ENCODE measurements around the gene MARVELD2. TPM values are rescaled to one million over a fixed set of nuclear protein-coding genes. Genes with fewer than 3 reads are reported as not detected.
"Not testable (repeated sequence)": the region's sequence is repeated elsewhere in the genome, so short reads cannot be mapped to it uniquely, and the experiment has no call there.

Gene MARVELD2
- total and polyA plus RNA-seq, 2 donors (not counting 1 experiment from before 2014, with no cell fraction given) = 0.19 to 0.94 TPM

DNA sequence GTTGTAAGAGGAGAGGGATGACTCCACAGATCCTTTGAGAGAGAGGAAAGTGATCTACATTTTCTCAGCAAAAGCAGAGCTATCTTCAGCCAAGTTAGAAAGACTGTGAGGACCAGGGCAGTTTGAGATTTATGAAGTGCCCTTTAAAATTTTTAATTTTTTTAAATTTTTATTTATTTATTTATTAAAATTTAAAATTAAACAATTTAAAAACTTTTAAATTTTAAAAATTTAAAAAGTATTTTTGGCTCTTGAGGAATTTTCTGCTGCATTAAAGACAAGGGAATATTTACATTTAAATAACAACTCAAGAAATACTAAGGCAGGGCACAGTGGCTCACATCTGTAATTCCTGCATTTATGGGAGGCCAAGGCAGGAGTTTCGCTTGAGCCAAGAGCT lies 47.3 kb downstream of the MARVELD2 start:
- ChIA-PET POLR2A (no interaction called here), CTCF (interaction anchor here (0.6 kb wide), 1 partner anchor 179 kb away, joined by 3 read pairs; no protein-coding TSS in a partner anchor)
- whole genome bisulfite sequencing (ENCODE audit: insufficient coverage) = 100% methylated on average over 1 of the region's 1 CpG
- H3K36me3 ChIP-seq (replicated peaks in 1 of 2; ENCODE audit: control extremely low read depth in 1 of 2, control insufficient read depth in 1 of 2, extremely low read depth in 1 of 2, insufficient read depth in 2 of 2, low read length in 1 of 2) = no peaks in the 10 kb centered on the region
- no peak overlapping the region for H3K4me2 ChIP-seq (replicated peaks; ENCODE audit: low read depth, low read length, poor library complexity, severe bottlenecking)
- peaks cover 0 to 3% (median 0%) of the 10 kb centered on the region in 3 donors for H3K9me3 ChIP-seq (ENCODE audit: control extremely low read depth in 1 of 3, control insufficient read depth in 2 of 3, insufficient read depth in 1 of 3, low read length in 2 of 3)
- DNase-seq (no peak), ATAC-seq (ENCODE audit: low read depth) (no peak)
- Mint-ChIP-seq H3K4me3 (no peak overlapping the region), H3K27me3 (peaks cover 8% of the 10 kb centered on the region), H3K4me1 (no peaks in the 10 kb centered on the region), H3K9me3 (ENCODE audit: insufficient read depth) (no peaks in the 10 kb centered on the region), H3K27ac (no peak overlapping the region)
- TF ChIP-seq, protein P1, sequence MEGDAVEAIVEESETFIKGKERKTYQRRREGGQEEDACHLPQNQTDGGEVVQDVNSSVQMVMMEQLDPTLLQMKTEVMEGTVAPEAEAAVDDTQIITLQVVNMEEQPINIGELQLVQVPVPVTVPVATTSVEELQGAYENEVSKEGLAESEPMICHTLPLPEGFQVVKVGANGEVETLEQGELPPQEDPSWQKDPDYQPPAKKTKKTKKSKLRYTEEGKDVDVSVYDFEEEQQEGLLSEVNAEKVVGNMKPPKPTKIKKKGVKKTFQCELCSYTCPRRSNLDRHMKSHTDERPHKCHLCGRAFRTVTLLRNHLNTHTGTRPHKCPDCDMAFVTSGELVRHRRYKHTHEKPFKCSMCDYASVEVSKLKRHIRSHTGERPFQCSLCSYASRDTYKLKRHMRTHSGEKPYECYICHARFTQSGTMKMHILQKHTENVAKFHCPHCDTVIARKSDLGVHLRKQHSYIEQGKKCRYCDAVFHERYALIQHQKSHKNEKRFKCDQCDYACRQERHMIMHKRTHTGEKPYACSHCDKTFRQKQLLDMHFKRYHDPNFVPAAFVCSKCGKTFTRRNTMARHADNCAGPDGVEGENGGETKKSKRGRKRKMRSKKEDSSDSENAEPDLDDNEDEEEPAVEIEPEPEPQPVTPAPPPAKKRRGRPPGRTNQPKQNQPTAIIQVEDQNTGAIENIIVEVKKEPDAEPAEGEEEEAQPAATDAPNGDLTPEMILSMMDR (IDR thresholded peaks at IDR 0.05) = no peak
- no peak for TF ChIP-seq EZH2 (IDR thresholded peaks at IDR 0.05; ENCODE audit: borderline replicate concordance, insufficient read depth, low read depth, low read length, poor library complexity, severe bottlenecking)
- H3K79me2 ChIP-seq (ENCODE audit: control insufficient read depth, insufficient read depth, low read length) = no peaks in the 10 kb centered on the region
- no peak overlapping the region for H3K27ac ChIP-seq (ENCODE audit: low read length in 2 of 2)
- H3K27me3 ChIP-seq (replicated peaks in 1 of 4; ENCODE audit: control extremely low read depth in 1 of 4, control insufficient read depth in 3 of 4, insufficient read depth in 4 of 4, low read length in 3 of 4) = peaks cover 0 to 4% (median 0%) of the 10 kb centered on the region in 4 experiments
- no peaks in the 10 kb centered on the region for H4K20me1 ChIP-seq (ENCODE audit: control insufficient read depth, insufficient read depth, low read length, poor library complexity, severe bottlenecking)
- H2AFZ ChIP-seq (ENCODE audit: insufficient read depth, low read depth, low read length, poor library complexity, severe bottlenecking) = no peak overlapping the region
- intact Hi-C loops (cut with micrococcal nuclease) = no loop called here
- no peak overlapping the region for H3K9ac ChIP-seq (ENCODE audit: low read length)
- no peaks in the 10 kb centered on the region for H3K4me1 ChIP-seq (ENCODE audit: control insufficient read depth in 2 of 2, insufficient read depth in 2 of 2, low read length in 2 of 2)
- no peak overlapping the region for H3K4me3 ChIP-seq (ENCODE audit: control extremely low read depth in 1 of 5, extremely low read depth in 1 of 5, insufficient read depth in 1 of 5, low read depth in 2 of 5, low read length in 4 of 5)

DNA sequence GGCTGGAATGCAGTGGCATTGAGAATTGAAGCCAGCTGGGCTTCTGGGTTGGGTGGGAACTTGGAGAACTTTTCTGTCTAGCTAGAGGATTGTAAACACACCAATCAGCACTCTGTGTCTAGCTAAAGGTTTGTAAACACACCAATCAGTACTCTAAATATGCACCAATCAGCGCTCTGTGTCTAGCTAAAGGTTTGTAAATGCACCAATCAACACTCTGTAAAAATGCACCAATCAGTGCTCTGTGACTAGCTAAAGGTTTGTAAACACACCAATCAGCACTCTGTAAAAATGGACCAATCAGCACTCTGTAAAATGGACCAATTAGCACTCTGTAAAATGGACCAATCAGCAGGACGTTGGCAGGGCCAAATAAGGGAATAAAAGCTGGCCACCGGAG lies 51.5 kb downstream of the MARVELD2 start:
- H3K27me3 ChIP-seq (replicated peaks in 1 of 4; ENCODE audit: control extremely low read depth in 1 of 4, control insufficient read depth in 3 of 4, insufficient read depth in 4 of 4, low read length in 3 of 4); H2AFZ ChIP-seq (ENCODE audit: insufficient read depth, low read depth, low read length, poor library complexity, severe bottlenecking); ATAC-seq (ENCODE audit: low read depth); H3K9me3 Mint-ChIP-seq (ENCODE audit: insufficient read depth); H3K4me1 ChIP-seq (ENCODE audit: control insufficient read depth in 2 of 2, insufficient read depth in 2 of 2, low read length in 2 of 2); H3K4me3 Mint-ChIP-seq; DNase-seq; H3K9me3 ChIP-seq (ENCODE audit: control extremely low read depth in 1 of 3, control insufficient read depth in 2 of 3, insufficient read depth in 1 of 3, low read length in 2 of 3); H3K27ac ChIP-seq (ENCODE audit: low read length in 2 of 2); H3K79me2 ChIP-seq (ENCODE audit: control insufficient read depth, insufficient read depth, low read length); POLR2A ChIA-PET; H3K4me1 Mint-ChIP-seq; H3K4me2 ChIP-seq (replicated peaks; ENCODE audit: low read depth, low read length, poor library complexity, severe bottlenecking); H3K4me3 ChIP-seq (ENCODE audit: control extremely low read depth in 1 of 5, extremely low read depth in 1 of 5, insufficient read depth in 1 of 5, low read depth in 2 of 5, low read length in 4 of 5); H3K27ac Mint-ChIP-seq; H4K20me1 ChIP-seq (ENCODE audit: control insufficient read depth, insufficient read depth, low read length, poor library complexity, severe bottlenecking); H3K36me3 ChIP-seq (replicated peaks in 1 of 2; ENCODE audit: control extremely low read depth in 1 of 2, control insufficient read depth in 1 of 2, extremely low read depth in 1 of 2, insufficient read depth in 2 of 2, low read length in 1 of 2); H3K27me3 Mint-ChIP-seq; intact Hi-C loops (cut with micrococcal nuclease); H3K9ac ChIP-seq (ENCODE audit: low read length); CTCF ChIA-PET: not testable (repeated sequence)
- WGBS (ENCODE audit: insufficient coverage) = 100% methylated on average over 3 of the region's 3 CpGs

Measured in B cell (primary cell).